Measurements from ENCODE around the gene PAGE4.

Gene PAGE4

GRCh38 chrX:49829016-49829415 is at the start of gene PAGE4:
PAGE4 (plus strand) TSS chrX:49829303; CDS start chrX:49830429, 1,126 bp downstream.
- DNase-seq, result no peak

GRCh38 chrX:49784747-49785280 is 44.3 kb upstream of the PAGE4 start:
- DNase-seq, result no peak

- no peak for DNase-seq
These were observed 36.7 kb upstream of the PAGE4 start for GRCh38 chrX:49792376-49792775.

- DNase-seq, result no peak
These were observed 35.4 kb upstream of the PAGE4 start for GRCh38 chrX:49793686-49794085.

GRCh38 chrX:49799828-49800227 is 29.3 kb upstream of the PAGE4 start:
- no peak for DNase-seq

- DNase-seq, result no peak
These were observed 19.0 kb upstream of the PAGE4 start for GRCh38 chrX:49809891-49810632.

- DNase-seq, result no peak
These were observed 16.9 kb upstream of the PAGE4 start for GRCh38 chrX:49812177-49812576.

- no peak for DNase-seq
These were observed 12.7 kb upstream of the PAGE4 start for GRCh38 chrX:49816435-49816834.

- no peak for DNase-seq
These were observed 9.3 kb downstream of the PAGE4 start for GRCh38 chrX:49838374-49838773.

- peak; percentile 10 for DNase-seq
These were observed 11.6 kb downstream of the PAGE4 start for GRCh38 chrX:49840679-49841078.

- no peak for DNase-seq
These were observed 13.5 kb downstream of the PAGE4 start for GRCh38 chrX:49842621-49843020.

GRCh38 chrX:49844611-49845010 is 15.5 kb downstream of the PAGE4 start:
- no peak for DNase-seq

GRCh38 chrX:49845701-49846403 is 16.7 kb downstream of the PAGE4 start:
- no peak for DNase-seq

GRCh38 chrX:49846522-49846921 is 17.4 kb downstream of the PAGE4 start:
- no peak for DNase-seq

- no peak for DNase-seq
These were observed 19.2 kb downstream of the PAGE4 start for GRCh38 chrX:49848275-49848674.

GRCh38 chrX:49850028-49850427 is 20.9 kb downstream of the PAGE4 start:
- DNase-seq, result no peak

- no peak for DNase-seq
These were observed 24.6 kb downstream of the PAGE4 start for GRCh38 chrX:49853661-49854060.

GRCh38 chrX:49856819-49857218 is 27.7 kb downstream of the PAGE4 start:
- DNase-seq, result no peak

- no peak for DNase-seq
These were observed 29.2 kb downstream of the PAGE4 start for GRCh38 chrX:49858341-49858740.

- no peak for DNase-seq
These were observed 30.4 kb downstream of the PAGE4 start for GRCh38 chrX:49859491-49859890.

- DNase-seq, result no peak
These were observed 31.9 kb downstream of the PAGE4 start for GRCh38 chrX:49860867-49861535.

- DNase-seq, result no peak
These were observed 33.0 kb downstream of the PAGE4 start for GRCh38 chrX:49862093-49862492.

GRCh38 chrX:49868739-49869138 is 39.6 kb downstream of the PAGE4 start:
- DNase-seq, result no peak

- DNase-seq, result peak; percentile 18
These were observed 47.6 kb downstream of the PAGE4 start for GRCh38 chrX:49876750-49877149.

Data from activated T-cell treated with anti-CD3 and anti-CD28 coated beads for 4 hours (primary cell).